ENCODE measurements around the gene CCPG1.
"Not testable (repeated sequence)": the region's sequence is repeated elsewhere in the genome, so short reads cannot be mapped to it uniquely, and the experiment has no call there.

CCPG1 gene

DNA sequence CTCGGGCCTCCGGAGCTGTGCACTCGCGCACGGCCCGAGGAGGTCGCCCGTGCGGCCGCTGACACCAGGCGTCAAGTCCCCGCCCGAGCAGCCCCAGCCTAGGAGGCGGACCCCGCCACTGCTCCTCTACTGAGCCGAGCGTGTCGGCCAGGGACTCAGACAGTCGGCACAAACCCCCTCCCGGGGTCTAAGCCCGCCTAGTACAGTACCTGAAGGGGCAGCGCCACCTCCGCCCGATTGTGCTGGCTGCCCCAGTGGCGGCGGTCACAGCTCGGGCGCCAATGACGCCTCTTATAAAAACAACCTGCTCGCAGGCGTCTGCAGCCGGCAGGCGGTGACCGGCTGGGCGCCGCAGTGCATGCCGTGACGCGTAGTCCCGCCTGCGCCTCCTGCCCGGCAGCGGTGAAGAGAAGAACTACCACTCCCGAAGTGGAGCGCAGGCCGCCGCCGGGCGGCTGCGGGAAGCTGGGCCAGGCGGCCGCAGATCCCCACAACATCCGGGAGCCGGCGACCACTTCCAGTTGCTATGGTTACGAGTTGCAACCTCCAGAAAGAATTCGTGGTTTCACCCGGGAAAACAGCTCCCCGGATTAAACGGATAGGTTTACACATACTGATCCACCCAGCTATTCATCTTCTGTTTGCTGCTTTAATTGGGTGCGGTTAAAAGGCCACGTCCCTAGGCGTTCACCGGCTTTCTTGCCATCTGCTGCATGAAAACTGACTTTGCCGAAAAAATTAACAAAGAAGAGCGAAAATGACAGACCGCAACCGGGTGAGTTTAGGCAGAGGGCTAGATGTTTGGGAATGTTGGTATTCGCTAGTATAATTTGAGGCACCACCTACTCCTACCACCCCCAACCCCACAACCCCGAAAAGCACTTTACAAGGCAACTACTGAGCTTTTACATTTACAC, at the start of gene CCPG1, which contains the start of gene PIERCE2:
CCPG1 (minus strand) TSS at position 348 of the 917 bp plus-strand sequence. CDS start 18,935 bp downstream, outside the sequence.
PIERCE2 (plus strand) TSS at position 484 of the 917 bp plus-strand sequence; CDS start at position 758, 274 bp downstream.
- DNase-seq (ENCODE audit: low read depth): peak; percentile 95
- peak within 1 kb of the TSS; percentile 80 for H3K4me3 ChIP-seq (ENCODE audit: control insufficient read depth, low read depth, low read length)
- TF ChIP-seq, protein P1, sequence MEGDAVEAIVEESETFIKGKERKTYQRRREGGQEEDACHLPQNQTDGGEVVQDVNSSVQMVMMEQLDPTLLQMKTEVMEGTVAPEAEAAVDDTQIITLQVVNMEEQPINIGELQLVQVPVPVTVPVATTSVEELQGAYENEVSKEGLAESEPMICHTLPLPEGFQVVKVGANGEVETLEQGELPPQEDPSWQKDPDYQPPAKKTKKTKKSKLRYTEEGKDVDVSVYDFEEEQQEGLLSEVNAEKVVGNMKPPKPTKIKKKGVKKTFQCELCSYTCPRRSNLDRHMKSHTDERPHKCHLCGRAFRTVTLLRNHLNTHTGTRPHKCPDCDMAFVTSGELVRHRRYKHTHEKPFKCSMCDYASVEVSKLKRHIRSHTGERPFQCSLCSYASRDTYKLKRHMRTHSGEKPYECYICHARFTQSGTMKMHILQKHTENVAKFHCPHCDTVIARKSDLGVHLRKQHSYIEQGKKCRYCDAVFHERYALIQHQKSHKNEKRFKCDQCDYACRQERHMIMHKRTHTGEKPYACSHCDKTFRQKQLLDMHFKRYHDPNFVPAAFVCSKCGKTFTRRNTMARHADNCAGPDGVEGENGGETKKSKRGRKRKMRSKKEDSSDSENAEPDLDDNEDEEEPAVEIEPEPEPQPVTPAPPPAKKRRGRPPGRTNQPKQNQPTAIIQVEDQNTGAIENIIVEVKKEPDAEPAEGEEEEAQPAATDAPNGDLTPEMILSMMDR (conservative IDR thresholded peaks at IDR 0.05; ENCODE audit: control insufficient read depth, insufficient read depth, low read depth, low read length): peak; percentile 52

DNA sequence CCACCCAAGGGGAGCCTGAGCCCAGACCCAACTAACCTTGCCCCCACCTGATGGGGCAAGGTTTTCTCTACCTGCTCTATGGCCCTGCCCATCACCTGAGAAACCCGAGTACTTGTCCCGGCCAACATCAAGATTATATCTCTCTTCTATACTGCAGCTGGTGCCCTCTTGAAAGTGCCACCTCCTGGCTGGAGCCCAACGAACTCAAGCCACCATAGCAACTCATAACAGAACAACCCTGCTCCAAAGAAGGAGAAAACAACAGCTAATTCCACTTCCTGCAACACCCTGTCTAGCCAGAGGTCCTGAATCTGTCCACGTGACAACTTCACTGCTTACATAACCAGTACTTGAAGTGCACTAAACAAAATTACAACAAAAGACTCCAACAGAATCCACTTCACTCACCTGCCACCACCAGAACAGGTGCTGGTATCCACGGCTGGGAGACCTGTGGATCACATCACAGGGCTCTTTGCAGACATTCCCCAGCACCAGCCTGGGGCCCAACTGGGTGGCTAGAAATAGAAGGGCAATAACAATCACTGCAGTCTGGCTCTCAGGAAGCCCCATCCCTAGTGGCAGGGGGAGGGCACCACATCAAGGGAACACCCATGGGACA, 49.4 kb upstream of the CCPG1 start:
- TF ChIP-seq, protein P1 (conservative IDR thresholded peaks at IDR 0.05; ENCODE audit: control insufficient read depth, insufficient read depth, low read depth, low read length): no peak
- no peak overlapping the region for H3K4me3 ChIP-seq (ENCODE audit: control insufficient read depth, low read depth, low read length)
- DNase-seq (ENCODE audit: low read depth): no peak

- DNase-seq (ENCODE audit: low read depth): not testable (repeated sequence)
These were observed 38.9 kb upstream of the CCPG1 start for GRCh38 chr15:55447030-55447394.

GRCh38 chr15:55446379-55447029, 38.3 kb upstream of the CCPG1 start:
- H3K4me3 ChIP-seq (ENCODE audit: control insufficient read depth, low read depth, low read length); DNase-seq (ENCODE audit: low read depth): not testable (repeated sequence)

More at GRCh38 chr15:55447030-55447394, 38.9 kb upstream of the CCPG1 start:
- not testable (repeated sequence) for H3K4me3 ChIP-seq (ENCODE audit: control insufficient read depth, low read depth, low read length)

- H3K4me3 ChIP-seq (ENCODE audit: control insufficient read depth, low read depth, low read length); DNase-seq (ENCODE audit: low read depth): not testable (repeated sequence)
These were observed 37.8 kb upstream of the CCPG1 start for GRCh38 chr15:55445936-55446335.

DNA sequence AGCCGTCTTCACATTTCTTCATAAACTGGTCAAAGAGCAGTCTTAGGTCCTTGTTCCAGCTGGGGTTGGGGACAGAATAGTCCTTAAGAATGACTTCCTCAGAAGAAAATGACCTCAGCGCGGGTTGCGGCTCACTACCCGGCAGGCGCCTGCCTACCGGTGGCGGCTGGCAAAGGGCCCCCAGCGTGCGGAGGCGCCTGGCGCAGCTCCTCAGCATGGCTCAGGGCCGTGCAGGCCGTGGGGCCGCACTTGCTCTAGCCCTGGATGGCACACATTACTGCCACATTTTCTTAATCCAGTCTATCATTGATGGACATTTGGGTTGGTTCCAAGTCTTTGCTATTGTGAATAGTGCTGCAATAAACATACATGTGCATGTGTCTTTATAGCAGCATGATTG, 35.0 kb upstream of the CCPG1 start:
- DNase-seq (ENCODE audit: low read depth); H3K4me3 ChIP-seq (ENCODE audit: control insufficient read depth, low read depth, low read length): not testable (repeated sequence)

DNA sequence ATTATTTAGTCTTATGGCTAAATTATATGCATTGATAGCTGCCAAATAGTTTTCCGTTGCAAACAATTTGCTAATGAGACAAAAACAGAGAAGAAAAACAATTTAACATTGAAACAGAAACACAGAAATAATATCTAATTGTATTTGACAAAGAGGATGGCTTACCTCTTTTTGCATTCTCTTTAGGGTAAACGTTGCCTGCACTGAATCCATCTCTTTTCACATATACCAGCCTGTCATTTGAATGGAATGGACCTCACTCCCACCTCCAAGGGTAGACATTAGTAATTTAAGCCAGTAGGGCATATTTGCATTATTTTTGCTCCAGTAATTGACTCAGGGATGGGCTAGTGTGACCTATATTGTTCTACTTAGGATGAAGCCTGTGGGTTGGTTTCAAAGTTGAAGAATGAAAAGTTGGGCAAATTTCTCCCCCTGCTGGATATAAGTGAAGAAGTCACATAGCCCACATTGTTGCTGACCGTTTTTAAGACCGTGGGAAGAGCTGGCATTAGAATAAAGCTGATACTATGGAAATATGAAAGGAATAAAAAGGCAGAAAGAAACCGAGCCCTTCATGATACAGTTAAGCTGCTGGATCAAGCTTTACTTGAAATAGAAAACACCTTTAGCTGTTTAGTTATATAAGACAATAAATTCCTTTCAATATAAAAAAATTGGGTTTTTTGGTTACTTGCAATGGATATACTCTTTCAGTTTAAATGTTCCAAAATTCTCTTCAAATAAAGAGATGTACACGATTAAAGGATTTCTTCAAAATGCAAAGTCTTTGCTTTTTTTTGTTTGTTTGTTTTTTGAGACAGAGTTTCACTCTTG, 27.0 kb upstream of the CCPG1 start:
- TF ChIP-seq, protein P1 (conservative IDR thresholded peaks at IDR 0.05; ENCODE audit: control insufficient read depth, insufficient read depth, low read depth, low read length): peak; percentile 62
- no peak overlapping the region for H3K4me3 ChIP-seq (ENCODE audit: control insufficient read depth, low read depth, low read length)
- DNase-seq (ENCODE audit: low read depth): peak; percentile 63

DNA sequence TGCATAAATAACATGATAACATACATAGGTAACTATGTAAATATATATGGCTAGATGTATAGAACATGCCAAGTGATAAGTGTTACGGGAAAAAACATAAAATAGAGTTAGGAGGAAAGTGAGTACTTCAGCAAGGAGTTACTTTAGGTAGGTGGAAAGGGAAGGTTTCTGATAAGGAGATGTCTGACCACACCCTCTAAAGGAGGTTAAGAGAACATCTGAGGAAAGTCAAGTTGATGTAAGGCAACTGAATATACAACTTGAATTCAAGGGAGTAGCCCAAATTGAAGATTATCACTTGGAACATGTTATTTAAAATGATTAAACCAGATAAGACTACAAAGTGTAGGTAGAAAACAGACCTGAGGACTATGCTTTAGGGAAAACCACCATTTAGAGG, 13.9 kb upstream of the CCPG1 start:
- TF ChIP-seq, protein P1 (conservative IDR thresholded peaks at IDR 0.05; ENCODE audit: control insufficient read depth, insufficient read depth, low read depth, low read length): no peak
- DNase-seq (ENCODE audit: low read depth): no peak
- H3K4me3 ChIP-seq (ENCODE audit: control insufficient read depth, low read depth, low read length): no peak overlapping the region
